Muscle layer of colon (tissue), 2 donors: ENCODE data around the gene SDC3.
A peak's percentile ranks its signal among the peaks of the same experiment; 100 is the strongest.

Experiments used
- H3K27ac ChIP-seq: one replicate; pipeline ENCODE4 v1.7.0; 2013; ENCODE audit warnings: low read depth, mild to moderate bottlenecking, low read length, moderate library complexity
- H3K27me3 ChIP-seq, 2 donors: one replicate each; pipeline ENCODE4 v1.7.0; 2013; ENCODE audit warnings: low read length in 2 of 2, mild to moderate bottlenecking in 2 of 2; ENCODE audit not compliant: insufficient read depth in 2 of 2, control insufficient read depth in 1 of 2
- H3K36me3 ChIP-seq: one replicate; pipeline ENCODE4 v1.7.0; 2013; ENCODE audit warnings: mild to moderate bottlenecking, low read length; ENCODE audit not compliant: insufficient read depth
- H3K4me1 ChIP-seq: one replicate; pipeline ENCODE4 v1.7.0; 2013; ENCODE audit warnings: mild to moderate bottlenecking, low read length; ENCODE audit not compliant: insufficient read depth
- H3K4me3 ChIP-seq, 2 donors: one replicate each; pipeline ENCODE4 v1.7.0; 2013; ENCODE audit warnings: low read length in 2 of 2, low read depth in 1 of 2, mild to moderate bottlenecking in 1 of 2, moderate library complexity in 1 of 2
- H3K9ac ChIP-seq: one replicate; pipeline ENCODE4 v1.7.0; 2013; ENCODE audit warnings: low read length
- H3K9me3 ChIP-seq: one replicate; pipeline ENCODE4 v1.7.0; 2013; ENCODE audit warnings: mild to moderate bottlenecking, low read length
- donor health status: abdominal sarcoma.
- donor health status: Adenocarcinoma of cecum.

Gene SDC3

DNA sequence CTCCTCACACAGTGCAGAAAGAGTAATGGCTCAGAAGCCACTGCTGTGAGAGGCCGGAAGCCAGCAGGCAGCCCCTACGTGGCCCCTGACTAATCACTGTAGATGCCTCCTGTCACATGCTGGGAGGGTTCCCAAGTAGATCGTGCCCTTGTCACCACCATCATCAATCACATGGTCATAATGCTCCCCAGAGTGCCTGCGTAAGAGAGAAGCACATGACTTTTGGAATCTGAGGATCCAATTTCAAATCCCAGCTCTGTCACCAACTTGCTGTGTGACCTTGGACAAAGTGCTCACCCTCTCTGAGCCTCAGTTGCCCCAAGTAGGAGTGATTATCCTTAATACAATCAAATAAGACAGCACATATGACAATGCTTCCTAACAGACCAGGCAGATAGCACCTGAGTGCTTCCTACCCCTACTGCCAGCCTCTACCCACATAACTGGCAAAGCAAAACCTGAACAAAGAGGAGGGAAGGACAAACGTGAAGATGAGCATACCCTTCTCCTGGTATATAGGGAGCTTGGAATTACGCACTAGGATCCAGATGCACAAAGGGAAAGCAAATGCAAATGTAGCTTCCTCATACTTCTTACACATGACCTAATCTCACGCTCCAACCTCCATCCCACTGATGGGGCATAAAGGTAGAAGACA is 65.7 kb downstream of the SDC3 start:
- no peaks in the 10 kb centered on the region for H3K27me3 ChIP-seq

DNA sequence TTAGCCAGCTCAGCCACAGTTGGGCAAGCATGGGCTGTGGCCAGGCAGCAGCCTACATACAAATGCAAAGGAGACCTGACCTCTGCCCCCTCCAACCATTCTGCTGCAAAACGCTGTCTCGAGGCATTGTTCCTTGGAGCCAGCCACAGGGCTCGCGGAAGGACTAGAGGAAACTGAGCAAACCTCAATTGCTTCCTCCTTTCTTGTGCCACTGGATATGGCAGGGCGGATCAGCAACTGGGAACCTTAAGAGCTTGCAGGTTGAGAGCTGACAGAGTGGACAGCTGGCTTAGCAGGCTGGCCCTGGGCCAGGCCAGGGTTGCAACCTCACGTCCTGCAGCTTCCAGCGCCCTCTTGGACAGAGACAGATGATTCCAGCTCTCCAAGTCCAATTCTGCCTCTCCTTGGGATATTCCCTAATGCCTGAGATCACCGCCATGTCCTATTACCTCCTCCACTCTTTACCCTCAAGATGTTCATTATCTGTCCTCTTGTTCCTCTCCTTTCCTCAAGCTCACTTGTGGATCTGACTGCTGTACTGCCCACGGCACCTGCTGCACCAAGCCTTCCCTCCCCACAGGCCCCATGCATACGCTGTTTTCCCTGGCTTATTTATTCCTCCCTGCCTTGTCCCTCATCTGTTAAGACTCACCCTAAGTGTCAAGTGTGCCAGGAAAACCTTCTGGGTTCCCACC is 67.5 kb downstream of the SDC3 start:
- H3K27me3 ChIP-seq: no peaks in the 10 kb centered on the region
- H3K36me3 ChIP-seq: no peaks in the 10 kb centered on the region
- H3K9ac ChIP-seq: no peak overlapping the region
- no peak overlapping the region for H3K4me3 ChIP-seq
- peaks cover 9% of the 10 kb centered on the region for H3K4me1 ChIP-seq
- H3K9me3 ChIP-seq: no peaks in the 10 kb centered on the region
- no peak overlapping the region for H3K27ac ChIP-seq

More for the DNA sequence above, 65.7 kb downstream of the SDC3 start:
- Histone ChIP-seq H3K9me3 (no peaks in the 10 kb centered on the region), H3K4me3 (no peak overlapping the region), H3K36me3 (no peaks in the 10 kb centered on the region), H3K4me1 (peaks cover 9% of the 10 kb centered on the region), H3K27ac (no peak overlapping the region), H3K9ac (no peak overlapping the region)

DNA sequence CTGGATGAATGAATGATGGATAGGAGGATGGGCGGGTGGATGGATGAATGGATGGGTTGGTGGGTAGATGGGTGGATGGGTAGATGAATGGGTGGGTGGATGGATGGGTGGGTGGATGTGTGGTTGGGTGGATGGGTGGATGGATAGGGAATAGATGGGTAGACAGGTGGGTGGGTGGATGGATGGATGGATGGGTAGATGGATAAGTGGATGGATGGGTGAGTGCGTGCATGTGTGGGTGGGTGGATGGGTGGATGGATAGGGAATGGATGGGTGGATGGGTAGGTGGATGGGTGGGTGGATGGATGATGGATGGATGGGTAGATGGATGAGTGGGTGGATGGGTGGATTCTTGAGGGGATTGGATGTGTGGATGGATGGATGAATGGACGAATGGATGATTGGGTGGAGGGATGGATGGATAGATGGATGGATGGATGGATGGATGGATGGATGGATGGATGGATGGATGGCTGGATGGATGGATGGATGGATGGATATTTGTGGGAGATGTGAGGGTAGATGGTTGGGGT is 68.7 kb downstream of the SDC3 start:
- H3K36me3 ChIP-seq: no peaks in the 10 kb centered on the region
- no peaks in the 10 kb centered on the region for H3K27me3 ChIP-seq
- H3K9me3 ChIP-seq: no peaks in the 10 kb centered on the region
- H3K4me3 ChIP-seq: no peak overlapping the region
- no peak overlapping the region for H3K9ac ChIP-seq
- H3K4me1 ChIP-seq: no peaks in the 10 kb centered on the region
- H3K27ac ChIP-seq: no peak overlapping the region

DNA sequence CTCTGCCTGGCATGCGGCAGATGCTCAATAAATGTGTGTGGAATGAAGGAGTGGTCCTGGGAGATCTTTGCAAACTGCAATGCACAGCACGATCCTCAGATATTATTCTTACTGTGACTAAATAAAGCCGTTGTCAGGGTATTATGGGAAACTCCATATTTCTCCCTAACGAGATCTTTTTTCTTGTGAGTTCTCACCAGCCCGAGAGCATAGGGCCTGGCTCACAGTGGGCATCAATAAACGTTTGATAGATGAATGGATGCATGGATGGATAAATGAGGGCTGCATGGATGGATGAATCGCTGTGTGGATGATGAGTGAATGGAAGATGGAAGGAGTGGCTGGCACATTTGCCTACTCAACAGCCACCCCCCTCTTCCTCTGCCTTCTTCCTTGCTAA is 69.6 kb downstream of the SDC3 start:
- Histone ChIP-seq H3K4me3 (no peak overlapping the region), H3K27me3 (no peaks in the 10 kb centered on the region), H3K9me3 (no peaks in the 10 kb centered on the region), H3K9ac (no peak overlapping the region), H3K4me1 (no peaks in the 10 kb centered on the region), H3K36me3 (no peaks in the 10 kb centered on the region), H3K27ac (no peak overlapping the region)

DNA sequence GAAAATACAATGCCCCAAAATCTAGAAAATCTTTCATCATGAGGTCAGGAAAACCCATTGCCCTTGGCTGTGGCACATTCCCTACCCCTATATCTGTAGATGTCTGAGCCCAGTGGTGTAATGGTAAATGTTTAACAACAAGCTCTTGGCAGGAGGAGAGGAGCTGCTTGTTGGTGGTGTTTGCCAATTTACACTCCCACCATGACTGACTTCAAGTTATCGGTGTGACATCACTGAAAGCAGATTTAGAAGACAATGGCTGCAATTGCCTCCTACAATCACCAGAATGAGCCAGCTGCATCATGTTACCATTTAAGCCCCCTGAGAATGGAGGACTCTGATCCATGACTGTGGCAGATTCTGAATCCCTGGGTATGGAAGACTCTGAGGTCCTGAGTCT is 70.9 kb downstream of the SDC3 start:
- no peaks in the 10 kb centered on the region for H3K36me3 ChIP-seq
- no peaks in the 10 kb centered on the region for H3K4me1 ChIP-seq
- H3K27ac ChIP-seq: no peak overlapping the region
- no peak overlapping the region for H3K9ac ChIP-seq
- H3K4me3 ChIP-seq: no peak overlapping the region
- no peaks in the 10 kb centered on the region for H3K9me3 ChIP-seq
- H3K27me3 ChIP-seq: no peaks in the 10 kb centered on the region

DNA sequence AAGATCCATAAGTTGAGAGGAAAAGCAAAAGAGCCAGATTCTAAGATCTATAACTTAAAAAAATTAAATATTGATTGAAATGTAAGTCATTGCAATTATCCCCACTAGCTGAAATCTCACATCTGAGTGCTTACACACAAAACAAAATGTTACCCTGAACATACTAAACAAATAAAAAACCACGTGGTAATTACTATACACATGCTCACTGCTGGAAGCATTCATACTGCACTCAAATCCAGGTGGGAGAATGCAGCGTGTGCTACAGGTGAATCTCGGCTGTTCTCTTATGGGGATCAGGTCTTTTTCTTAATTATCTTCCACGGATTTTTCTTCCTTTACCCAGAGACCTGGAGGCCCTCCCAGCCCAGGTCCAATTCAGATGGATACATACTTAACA is 74.3 kb downstream of the SDC3 start:
- H3K4me1 ChIP-seq: no peaks in the 10 kb centered on the region
- H3K27me3 ChIP-seq: no peaks in the 10 kb centered on the region
- no peak overlapping the region for H3K9ac ChIP-seq
- no peak overlapping the region for H3K27ac ChIP-seq
- H3K9me3 ChIP-seq: no peaks in the 10 kb centered on the region
- no peak overlapping the region for H3K4me3 ChIP-seq
- H3K36me3 ChIP-seq: no peaks in the 10 kb centered on the region

DNA sequence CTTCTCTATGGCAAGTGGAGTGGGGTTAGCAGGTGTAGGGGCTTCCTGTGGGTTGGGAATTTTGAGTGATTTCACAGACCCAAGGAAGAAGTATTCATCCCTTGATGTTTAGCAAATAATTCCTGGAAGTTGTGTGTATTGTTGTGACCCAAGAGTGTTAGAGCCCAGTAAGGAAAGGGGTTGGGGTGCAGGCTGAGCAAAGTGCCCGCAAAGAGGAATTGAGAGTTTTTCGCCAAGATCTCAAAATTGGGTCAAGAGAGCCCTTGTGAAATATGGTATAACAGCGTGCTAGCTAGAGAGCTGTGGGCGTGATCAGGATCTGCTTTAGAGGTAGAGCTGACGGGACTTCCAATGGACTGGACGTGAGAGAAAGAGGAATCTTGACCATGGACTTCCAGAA is 78.0 kb downstream of the SDC3 start:
- no peak overlapping the region for H3K27ac ChIP-seq
- no peaks in the 10 kb centered on the region for H3K36me3 ChIP-seq
- no peaks in the 10 kb centered on the region for H3K27me3 ChIP-seq
- H3K9ac ChIP-seq: no peak overlapping the region
- no peaks in the 10 kb centered on the region for H3K9me3 ChIP-seq
- no peak overlapping the region for H3K4me3 ChIP-seq
- peaks cover 6% of the 10 kb centered on the region for H3K4me1 ChIP-seq

DNA sequence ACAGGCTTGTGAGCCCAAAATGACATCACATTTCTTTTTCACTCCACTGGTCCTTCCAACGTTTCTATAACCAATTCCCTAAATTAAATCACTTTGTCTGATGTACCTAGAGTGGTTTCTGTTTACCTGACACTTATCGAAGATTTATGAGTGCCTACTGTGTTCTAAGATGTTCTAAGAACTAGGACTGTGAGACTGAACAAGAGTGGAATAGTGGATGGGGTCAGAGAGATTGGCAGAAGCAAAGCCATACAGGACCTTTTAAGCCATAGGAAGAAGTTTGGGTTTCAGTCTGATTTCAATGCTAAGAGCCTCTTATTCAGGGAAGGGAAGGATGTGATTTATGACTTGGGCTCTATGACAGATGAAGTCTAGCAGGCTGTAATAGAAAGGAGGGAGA is 78.7 kb downstream of the SDC3 start:
- no peak overlapping the region for H3K27ac ChIP-seq
- no peak overlapping the region for H3K4me3 ChIP-seq

DNA sequence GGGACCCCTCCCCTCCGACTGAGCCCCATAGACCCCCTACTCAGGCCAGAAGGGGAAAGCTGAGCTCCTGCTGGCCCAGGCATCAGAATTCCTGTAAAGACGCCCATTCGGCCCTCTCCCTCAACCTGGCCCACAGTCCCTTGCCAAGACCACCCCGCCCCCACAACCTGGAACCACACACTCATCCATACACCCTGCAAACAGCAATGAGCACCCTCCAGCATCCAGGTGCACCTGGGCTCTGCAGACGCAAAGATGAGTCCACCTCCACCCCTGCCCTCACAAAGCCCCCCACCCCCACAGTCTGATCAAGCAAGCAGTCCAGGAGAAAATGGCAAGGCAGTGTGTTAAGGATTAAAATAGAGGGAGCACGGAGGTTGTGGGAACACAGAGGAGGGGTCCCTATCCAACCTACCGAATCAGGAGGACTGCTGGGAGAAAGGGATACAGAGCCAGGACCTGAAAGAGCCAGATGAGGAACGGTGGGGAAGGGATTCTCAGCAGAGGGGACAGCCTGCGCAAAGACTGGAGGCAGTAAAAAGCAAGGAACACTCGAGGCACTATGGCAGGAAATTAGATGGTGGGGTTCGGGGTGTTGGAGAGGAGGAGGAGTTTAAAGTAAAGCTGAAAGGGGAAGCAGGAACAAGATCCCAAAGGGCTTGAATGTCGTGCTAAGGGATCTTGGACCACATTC is 83.7 kb downstream of the SDC3 start:
- Histone ChIP-seq H3K27me3 (no peaks in the 10 kb centered on the region), H3K36me3 (no peaks in the 10 kb centered on the region), H3K9me3 (no peaks in the 10 kb centered on the region), H3K4me1 (peaks cover 50% of the 10 kb centered on the region), H3K27ac (peak overlapping the region; percentile 62), H3K9ac (peak overlapping the region; percentile 63), H3K4me3 (peak overlapping the region; percentile 26 to 35)

More for the DNA sequence above, 78.7 kb downstream of the SDC3 start:
- Histone ChIP-seq H3K4me1 (peaks cover 13% of the 10 kb centered on the region), H3K9me3 (no peaks in the 10 kb centered on the region), H3K9ac (no peak overlapping the region), H3K36me3 (no peaks in the 10 kb centered on the region), H3K27me3 (no peaks in the 10 kb centered on the region)

DNA sequence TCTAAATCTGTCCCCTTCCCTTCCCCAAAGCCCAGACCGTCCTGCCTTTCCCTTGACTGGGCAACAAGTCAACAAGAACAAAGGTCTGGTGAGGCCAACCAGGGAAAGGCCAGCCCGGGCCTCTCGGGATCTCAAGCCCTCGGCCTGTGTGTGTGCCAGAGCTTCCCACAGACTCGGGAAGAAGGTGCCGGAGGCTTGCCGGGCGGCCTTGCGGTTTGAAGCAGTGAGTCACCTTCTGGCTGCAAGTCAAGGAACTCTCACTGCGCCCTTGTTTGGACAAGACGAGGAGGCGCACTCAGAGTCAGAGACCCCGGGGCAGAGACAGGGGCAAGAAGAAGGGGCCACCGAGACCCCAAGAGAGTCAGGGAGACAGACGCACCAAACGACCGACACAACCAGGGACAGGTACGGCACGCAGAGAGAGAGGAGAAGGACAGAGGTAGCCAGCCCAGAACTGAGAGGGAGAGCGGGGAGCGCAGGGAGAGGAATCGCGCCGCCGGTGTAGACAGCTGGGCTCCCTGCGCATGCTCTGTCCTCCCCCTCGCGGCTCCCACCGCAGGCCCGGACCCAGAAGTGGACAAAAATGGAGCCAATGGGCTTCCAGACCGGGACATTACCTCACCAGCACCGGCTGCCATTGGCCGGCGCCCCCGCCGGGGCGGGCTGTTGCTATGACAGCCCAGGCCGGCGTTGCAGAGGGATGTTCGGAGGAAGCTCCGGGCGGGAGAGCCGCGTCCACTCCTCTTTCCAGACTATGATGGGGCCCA is 84.4 kb downstream of the SDC3 start:
- H3K36me3 ChIP-seq: no peaks in the 10 kb centered on the region
- peaks cover 57% of the 10 kb centered on the region for H3K4me1 ChIP-seq
- H3K9me3 ChIP-seq: no peaks in the 10 kb centered on the region
- peak overlapping the region; percentile 17 to 53 for H3K4me3 ChIP-seq
- H3K9ac ChIP-seq: peak overlapping the region; percentile 63
- peak overlapping the region; percentile 62 for H3K27ac ChIP-seq
- no peaks in the 10 kb centered on the region for H3K27me3 ChIP-seq

DNA sequence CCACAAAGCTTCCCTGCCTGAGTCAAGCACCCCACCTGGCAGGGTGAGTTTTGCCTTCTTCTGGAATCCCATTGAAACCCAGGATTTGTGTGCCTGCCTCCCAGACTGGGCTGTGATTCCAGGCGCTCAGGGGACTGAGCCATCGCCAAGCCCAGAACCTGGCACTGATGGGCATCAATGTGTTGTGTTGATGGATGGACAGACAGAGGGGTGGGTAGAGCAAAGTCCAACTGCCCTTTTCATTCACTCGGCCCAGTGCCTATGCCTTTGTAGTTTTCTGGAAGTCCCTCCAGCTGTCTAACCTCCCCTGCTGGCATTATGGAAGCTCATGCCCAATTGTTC is 85.0 kb downstream of the SDC3 start:
- peak overlapping the region; percentile 16 for H3K9ac ChIP-seq
- H3K36me3 ChIP-seq: no peaks in the 10 kb centered on the region
- peak overlapping the region; percentile 62 for H3K27ac ChIP-seq
- no peaks in the 10 kb centered on the region for H3K27me3 ChIP-seq
- peaks cover 63% of the 10 kb centered on the region for H3K4me1 ChIP-seq
- peak overlapping the region in 1 of 2 donors; percentile 53 for H3K4me3 ChIP-seq
- no peaks in the 10 kb centered on the region for H3K9me3 ChIP-seq
